ENCODE results near the gene UST.

UST gene

GRCh38 chr6:149049230-149049629 is 302.4 kb downstream of the UST start:
- no peak for DNase-seq

DNA sequence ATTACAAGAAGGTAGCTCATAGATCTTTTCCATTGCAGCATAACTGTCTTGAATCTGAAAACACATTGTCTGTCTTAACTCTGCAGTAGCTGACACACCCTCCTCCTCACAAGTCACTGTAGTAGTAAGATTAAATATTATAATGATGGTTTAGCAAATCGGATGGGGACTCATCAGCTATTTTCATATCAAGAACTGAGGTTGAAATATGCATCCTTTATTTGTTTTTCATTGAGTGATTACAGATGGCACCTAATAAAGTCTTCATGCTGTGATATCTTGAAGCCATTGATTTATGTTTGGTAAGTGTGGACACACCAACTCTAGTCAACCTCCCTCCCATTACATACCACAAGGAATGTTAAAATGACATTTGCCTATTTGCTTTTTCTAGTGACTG is 303.3 kb downstream of the UST start:
- DNase-seq: no peak

DNA sequence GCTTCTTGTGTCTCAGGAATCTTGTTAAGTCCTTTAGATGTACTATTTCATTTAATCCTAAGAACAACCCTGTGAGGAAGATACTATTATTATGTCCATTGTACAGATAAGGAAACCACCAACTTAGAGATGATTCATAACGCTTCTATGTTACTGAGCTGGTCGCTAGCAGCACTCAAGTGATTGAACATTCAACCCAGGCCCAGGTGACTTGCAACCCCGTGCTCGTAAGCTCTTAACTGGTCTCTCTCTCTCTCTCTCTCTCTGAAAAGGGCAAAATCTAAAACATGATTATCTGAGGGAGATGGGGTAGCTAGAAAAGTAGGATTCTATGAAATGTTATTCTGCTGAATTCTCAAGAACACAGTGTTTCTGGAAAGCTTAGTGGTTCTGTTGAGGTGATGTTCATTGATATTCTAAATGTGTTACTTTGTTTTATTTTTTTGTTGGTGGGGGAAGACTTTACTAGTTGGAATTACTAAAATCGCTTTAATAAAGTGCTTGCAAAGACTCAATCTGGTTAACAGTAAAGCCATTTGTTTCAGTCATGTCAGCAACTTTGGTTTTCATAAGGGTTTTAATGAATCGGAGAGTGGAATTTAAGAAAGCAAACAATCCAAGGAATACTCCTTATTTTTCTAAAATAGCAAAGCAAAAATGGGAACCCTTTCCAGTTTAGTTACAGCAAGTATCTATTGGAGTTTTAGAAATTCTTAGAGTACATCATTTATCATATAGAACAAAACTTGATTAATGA is 305.7 kb downstream of the UST start:
- no peak for DNase-seq

- DNase-seq: no peak
Measured at GRCh38 chr6:149053848-149054558, 307.2 kb downstream of the UST start.

DNA sequence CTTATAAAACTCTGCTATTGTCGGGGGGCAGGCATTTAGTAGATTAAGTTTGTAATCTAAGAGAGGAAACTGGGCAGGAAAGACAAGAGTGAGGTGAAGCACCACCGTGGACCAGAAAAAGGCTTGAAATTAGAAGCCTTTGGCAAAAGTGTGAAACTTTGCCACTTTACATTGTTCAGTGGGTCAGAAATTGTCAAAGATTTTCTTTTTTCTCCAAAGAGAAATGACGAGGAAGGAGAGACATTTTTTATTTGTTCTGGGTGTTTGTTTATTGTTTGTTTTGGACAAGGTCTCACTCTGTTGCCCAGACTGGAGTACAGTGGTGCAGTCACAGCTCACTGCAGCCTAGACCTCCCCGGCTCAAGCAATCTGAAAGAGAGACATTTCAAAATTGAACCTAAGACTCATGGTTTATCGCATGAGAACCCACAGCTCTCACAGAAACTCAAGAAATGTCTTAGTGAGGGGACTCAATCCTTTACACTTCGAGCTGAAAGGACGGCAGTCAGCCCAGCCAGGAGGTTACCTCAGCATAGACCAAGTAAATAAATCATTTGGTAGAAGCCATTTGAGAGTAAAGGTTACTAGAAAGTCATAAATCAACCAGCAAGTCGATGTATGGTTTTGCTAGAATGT is 307.8 kb downstream of the UST start:
- DNase-seq: no peak

DNA sequence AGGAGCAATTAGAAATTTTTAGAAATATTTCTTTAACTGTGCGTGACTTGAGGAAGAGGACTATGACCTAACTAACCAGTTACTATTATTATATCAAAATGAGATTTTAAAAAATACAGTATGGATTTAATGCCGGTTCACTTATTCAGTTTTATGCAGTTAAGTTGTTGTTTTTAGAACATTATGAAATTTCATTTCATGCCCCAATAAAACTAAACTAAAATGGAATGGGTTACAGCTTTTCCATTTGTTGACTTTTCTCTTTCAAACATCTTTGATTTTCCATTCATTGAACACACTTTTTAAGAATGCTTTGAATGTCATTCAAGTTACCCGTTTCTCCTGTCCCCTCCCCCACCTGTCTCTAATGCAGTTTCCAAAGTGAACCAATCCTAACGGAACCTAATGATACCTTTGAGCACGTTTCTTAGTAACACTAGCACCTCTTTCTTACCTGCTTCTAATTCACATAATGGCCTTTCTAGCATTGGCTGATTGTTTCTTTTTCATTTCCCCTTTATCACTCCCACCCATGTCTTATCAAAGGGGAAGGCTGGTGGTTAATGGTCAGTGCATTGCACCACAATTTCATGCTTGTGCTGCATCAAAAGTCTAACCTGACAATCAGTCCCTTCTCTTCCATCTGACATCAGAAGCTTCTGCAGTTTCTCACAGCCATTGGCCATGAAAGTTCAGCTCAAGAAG is 308.5 kb downstream of the UST start:
- no peak for DNase-seq

DNA sequence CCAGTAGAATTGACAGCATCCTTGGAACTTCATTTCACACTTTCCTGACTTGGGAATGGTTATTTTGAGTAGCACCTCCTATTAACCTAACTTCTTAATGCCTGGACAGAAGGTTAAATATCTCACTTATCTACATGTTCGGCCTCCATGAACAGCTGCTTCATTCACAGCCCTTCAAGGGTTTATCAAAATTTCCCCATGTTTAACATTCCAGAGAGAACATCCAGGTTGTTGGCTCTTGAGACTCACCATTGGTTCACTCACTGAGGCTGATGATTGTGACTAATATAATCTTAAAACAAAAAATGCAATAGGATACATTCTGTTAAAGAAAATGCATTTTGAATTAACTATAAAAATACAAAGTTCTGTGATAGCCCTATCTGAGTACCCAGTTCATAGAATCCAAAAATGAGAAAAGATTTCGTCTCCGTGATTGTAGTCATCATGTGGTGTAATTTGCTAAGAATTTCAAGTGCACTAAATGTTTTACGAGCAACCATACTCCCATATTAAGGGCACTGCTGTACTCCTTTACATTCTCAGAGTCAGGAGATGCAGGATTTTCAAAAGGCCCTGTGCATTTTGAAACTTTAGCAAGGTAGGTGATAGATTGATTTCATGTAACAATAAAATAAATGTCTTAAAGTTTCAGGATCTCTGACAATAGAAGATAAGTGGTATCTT is 310.1 kb downstream of the UST start:
- DNase-seq: no peak

GRCh38 chr6:149057464-149057840 is 310.6 kb downstream of the UST start:
- DNase-seq: no peak

DNA sequence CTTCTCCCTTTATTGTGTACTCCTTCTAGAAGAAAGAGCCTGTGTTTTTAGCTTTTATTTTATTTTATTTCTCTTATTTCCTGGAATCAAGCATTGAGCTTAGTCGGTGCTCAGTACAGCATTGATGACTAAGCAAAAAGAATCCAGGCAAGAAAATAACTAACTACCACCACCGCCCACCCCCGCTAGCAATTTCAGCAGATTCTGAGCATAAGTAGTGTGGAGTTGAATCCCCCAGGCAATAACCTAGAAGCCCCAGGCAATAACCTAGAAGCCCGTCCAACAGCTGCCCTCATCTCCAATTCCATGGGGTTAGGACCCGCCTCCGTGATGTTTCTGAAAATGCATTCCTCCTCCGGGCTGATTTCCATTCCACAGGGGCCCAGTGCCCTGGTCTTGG is 312.7 kb downstream of the UST start:
- DNase-seq: no peak

DNA sequence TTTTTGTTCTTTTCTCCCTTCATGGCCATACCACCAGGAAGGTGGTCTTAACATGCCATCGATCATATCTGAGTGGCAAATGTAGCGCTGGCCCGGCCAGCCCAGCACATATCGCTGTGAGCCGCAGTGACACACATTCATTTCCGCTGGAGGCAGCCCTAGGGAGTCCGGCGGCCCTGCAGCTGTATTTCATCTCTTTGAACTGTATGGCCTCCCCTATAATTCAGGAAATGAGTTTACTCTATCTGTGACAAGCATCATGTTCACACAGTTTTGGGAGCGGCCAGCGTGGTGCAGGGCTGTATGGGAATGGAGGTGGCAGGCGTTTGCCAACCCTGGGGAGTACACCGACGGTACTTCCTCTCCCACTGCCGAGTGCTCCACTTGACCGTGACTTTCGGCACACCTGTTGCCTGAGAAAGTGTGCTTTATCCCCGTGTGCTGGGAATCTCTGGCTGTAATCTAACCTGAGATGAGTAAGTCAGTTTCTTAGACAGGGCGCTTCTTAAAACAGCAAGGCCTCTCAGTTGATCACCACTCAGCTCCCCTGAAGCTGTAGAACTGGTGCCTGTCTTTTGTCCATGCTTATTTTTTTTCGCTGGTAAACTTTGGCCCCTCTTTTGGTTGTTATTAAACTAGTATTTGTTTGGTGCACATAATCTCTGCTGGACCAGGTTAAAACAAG is 313.6 kb downstream of the UST start:
- no peak for DNase-seq

GRCh38 chr6:149060985-149061760 is 314.3 kb downstream of the UST start:
- DNase-seq: no peak

DNA sequence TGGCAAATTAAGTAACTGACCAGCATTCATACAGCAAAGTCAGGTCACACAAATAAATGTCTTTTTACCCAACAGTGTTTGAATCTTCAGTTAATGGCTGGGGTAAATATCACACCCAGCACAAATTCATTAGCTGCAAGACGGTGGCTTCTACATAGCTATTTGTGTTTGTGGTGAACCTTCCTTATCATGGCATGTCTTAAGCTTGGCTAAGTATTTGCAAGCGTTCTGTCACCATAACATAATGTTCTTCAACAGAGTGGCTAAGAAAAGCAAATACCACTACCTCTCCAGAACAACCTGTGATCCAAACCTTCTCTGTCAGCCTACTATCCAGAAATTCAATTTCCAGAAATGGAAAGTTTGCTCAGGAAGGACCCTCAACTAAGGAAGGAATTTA is 315.1 kb downstream of the UST start:
- no peak for DNase-seq

DNA sequence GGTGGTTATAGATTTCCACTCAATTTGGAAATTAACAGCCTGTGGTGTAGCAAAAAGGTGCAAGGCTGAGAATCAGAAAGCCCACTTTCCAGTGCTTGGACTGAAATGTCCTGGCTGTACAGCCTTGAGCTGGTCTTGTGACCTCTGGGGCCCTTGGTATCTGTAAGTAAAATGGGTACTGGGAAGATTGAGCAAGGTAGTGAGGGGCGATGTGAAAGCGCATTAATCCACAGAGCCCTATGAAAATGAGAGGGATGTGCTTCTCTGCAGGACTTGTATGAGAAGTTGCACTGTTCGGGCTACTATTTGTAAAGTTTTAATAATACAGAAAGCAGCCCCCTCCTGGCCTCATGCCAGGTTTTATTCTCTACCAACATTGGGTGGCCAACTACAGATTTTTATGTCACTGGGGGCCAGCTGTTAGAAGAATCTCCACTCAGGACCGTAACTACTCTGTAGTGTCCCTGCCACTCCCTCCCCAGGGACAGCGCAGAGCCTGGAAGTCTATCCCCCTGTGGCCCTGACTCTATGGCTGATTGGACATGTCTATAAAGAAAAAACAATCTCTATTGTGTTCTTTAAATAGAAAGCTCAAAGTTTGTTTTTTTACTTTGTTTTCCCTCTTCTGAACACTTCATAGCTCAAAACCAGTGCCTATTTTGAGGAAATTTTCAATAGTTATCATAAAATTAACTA is 316.0 kb downstream of the UST start:
- no peak for DNase-seq

- no peak for DNase-seq
Measured at GRCh38 chr6:149063468-149063867, 316.6 kb downstream of the UST start.

- DNase-seq: no peak
Measured at GRCh38 chr6:149064001-149064659, 317.3 kb downstream of the UST start.

GRCh38 chr6:149064660-149065015 is 317.8 kb downstream of the UST start:
- no peak for DNase-seq

DNA sequence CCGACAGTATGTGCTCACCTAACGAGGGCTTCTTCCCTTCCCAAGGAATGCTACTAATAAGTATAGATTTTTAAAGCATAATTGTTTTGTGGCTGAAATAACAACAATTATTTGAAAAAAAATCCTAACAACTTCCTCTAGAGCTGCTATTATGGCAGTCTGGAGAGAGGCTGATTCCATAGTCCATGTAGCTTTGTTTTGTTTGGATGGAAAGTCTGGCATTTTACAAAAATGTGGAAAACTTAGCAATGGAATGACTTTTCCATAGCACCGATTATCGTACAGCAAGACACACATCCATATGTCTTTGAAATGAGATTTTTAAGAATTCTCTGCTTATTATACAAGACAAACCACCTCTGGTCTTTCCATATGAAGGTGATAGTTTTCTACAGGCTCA is 318.3 kb downstream of the UST start:
- DNase-seq: no peak

GRCh38 chr6:149065658-149066556 is 319.1 kb downstream of the UST start:
- no peak for DNase-seq

- no peak for DNase-seq
Measured at GRCh38 chr6:149071997-149072396, 325.2 kb downstream of the UST start.

Measured in NCI-H1436 (cell line).